K562 (cell line): ENCODE measurements around the gene ASCL3. TPM values are rescaled to one million over a fixed set of nuclear protein-coding genes. Genes with fewer than 3 reads are reported as not detected.

Experiments used
- ATAC-seq: fragments of 200-7000 bp; cut with Tn5 transposase; 3 replicates; pipeline ENCODE4 v1.9.1; 2020; ENCODE audit warnings: moderate library complexity
- BruUV-seq: library from RNA; stranded (reverse); fragments of 400-500 nt; replicated peaks from 2 replicates; lab custom pipeline; 2021; lab: Mats Ljungman, UMichigan
- CTCF ChIA-PET: fragments of 300-600 bp; formaldehyde crosslinking; extraction: SDS; loops from one replicate; lab custom pipeline; 2021; ENCODE audit warnings: low intra/inter-chr PET ratio; lab: Yijun Ruan, JAX
- POLR2A ChIA-PET: fragments of 300-600, 350-650 bp; sonication (Branson Sonifier 250); formaldehyde crosslinking; extraction: SDS; loops from one replicate; lab custom pipeline; 2021; ENCODE audit warnings: antibody characterized with exemption, inconsistent platforms; lab: Yijun Ruan, JAX
- DNase-seq, 4 experiments: peaks; one replicate each; pipeline versions ENCODE4 v3.0.0 to v3.0.0-alpha.2; 2011 to 2018; ENCODE audit warnings: low spot score in 3 of 4, mixed read lengths in 3 of 4; ENCODE audit errors: extremely low read depth in 1 of 4
- FAIRE-seq: peaks from 2 replicates; lab custom pipeline; 2011; peaks lifted over from hg19 to GRCh38; lab: Jason Lieb, UNC
- H2AFZ ChIP-seq: 2 replicates; pipeline ENCODE4 v1.6.0; 2011; ENCODE audit warnings: low read depth, low read length, control low read depth, inconsistent platforms
- H3K27ac ChIP-seq: fragments of 200-600 bp; 3 replicates; pipeline ENCODE4 v1.8.0; 2011; ENCODE audit warnings: low read depth, mild to moderate bottlenecking, control low read depth, inconsistent platforms, low read length, moderate library complexity, mixed read lengths; ENCODE audit errors: extremely low read depth
- H3K27me3 ChIP-seq, 2 experiments: fragments of 300-600 bp in 1 of 2; 2 replicates in 1 of 2; 3 replicates in 1 of 2; pipeline versions ENCODE4 v1.6.0 to v1.8.0; 2011; ENCODE audit warnings: inconsistent platforms in 2 of 2, low read length in 2 of 2, mild to moderate bottlenecking in 1 of 2, mixed read lengths in 1 of 2, moderate library complexity in 1 of 2; ENCODE audit not compliant: control insufficient read depth in 2 of 2, insufficient read depth in 2 of 2
- H3K36me3 ChIP-seq: fragments of 300-600 bp; 3 replicates; pipeline ENCODE4 v1.8.0; 2011; ENCODE audit warnings: mild to moderate bottlenecking, low read length, inconsistent platforms; ENCODE audit not compliant: control insufficient read depth, insufficient read depth
- H3K4me1 ChIP-seq, 2 experiments: fragments of 200-600 bp in 1 of 2; replicated peaks in 1 of 2; 2 replicates in 1 of 2; 3 replicates in 1 of 2; pipeline versions ENCODE4 v1.5.1 to v1.8.0; 2011; ENCODE audit warnings: inconsistent platforms in 2 of 2, low read length in 2 of 2, mild to moderate bottlenecking in 1 of 2, mixed read lengths in 1 of 2, moderate library complexity in 1 of 2; ENCODE audit not compliant: control insufficient read depth in 2 of 2, insufficient read depth in 2 of 2
- H3K4me2 ChIP-seq: 2 replicates; pipeline ENCODE4 v1.6.1; 2011; ENCODE audit warnings: low read length, control low read depth, inconsistent platforms, mixed read lengths; ENCODE audit not compliant: insufficient read depth
- H3K4me3 ChIP-seq: fragments of 200-600 bp; sonication (generic), shearing (Covaris generic); 2 replicates; pipeline ENCODE4 v1.5.1; 2016; ENCODE audit warnings: control low read depth, inconsistent platforms
- H3K79me2 ChIP-seq: fragments of 200-600 bp; 3 replicates; pipeline ENCODE4 v1.8.0; 2011; ENCODE audit warnings: low read length, inconsistent platforms; ENCODE audit not compliant: control insufficient read depth, insufficient read depth
- H3K9ac ChIP-seq, 2 experiments: 2 replicates each; pipeline versions ENCODE4 v1.6.0 to v1.6.1; 2011; ENCODE audit warnings: low read depth in 2 of 2, low read length in 2 of 2, control low read depth in 1 of 2, inconsistent platforms in 1 of 2, mild to moderate bottlenecking in 1 of 2, mixed read lengths in 1 of 2; ENCODE audit not compliant: insufficient read depth in 1 of 2
- H3K9me1 ChIP-seq: one replicate; pipeline ENCODE4 v1.6.0; 2011; ENCODE audit warnings: inconsistent platforms, mild to moderate bottlenecking, low read length, moderate library complexity; ENCODE audit not compliant: control insufficient read depth, insufficient read depth
- H3K9me3 ChIP-seq: replicated peaks from 2 replicates; pipeline ENCODE4 v1.5.1; 2011; ENCODE audit warnings: low read depth, low read length, inconsistent platforms; ENCODE audit not compliant: control insufficient read depth, insufficient read depth
- H4K20me1 ChIP-seq: replicated peaks from 2 replicates; pipeline ENCODE4 v1.6.1; 2011; ENCODE audit warnings: low read length, inconsistent platforms, mixed read lengths; ENCODE audit not compliant: control insufficient read depth, insufficient read depth
- FOXM1 ChIP-seq, 2 experiments: fragments of 450-650 bp in 1 of 2; sonication (generic) in 1 of 2; formaldehyde crosslinking in 1 of 2; IDR thresholded peaks; 2 replicates each; pipeline versions ENCODE4 v1.6.1 to v1.9.0; 2017 to 2022; ENCODE audit warnings: low read depth in 2 of 2, mild to moderate bottlenecking in 2 of 2, missing genetic modification reagents in 1 of 2, moderate library complexity in 1 of 2
- JUNB ChIP-seq: fragments of 450-650 bp; formaldehyde crosslinking; conservative IDR thresholded peaks from 2 replicates; pipeline ENCODE4 v1.4.0; 2020; ENCODE audit warnings: mild to moderate bottlenecking
- MCM3 ChIP-seq: fragments of 450-650 bp; IDR thresholded peaks from 2 replicates; pipeline ENCODE4 v1.6.1; 2016
- NEUROD1 ChIP-seq: fragments of 150-350 bp; IDR thresholded peaks from 2 replicates; pipeline ENCODE4 v1.6.1; 2014; ENCODE audit warnings: borderline replicate concordance, low read length, low read depth; ENCODE audit not compliant: partially characterized antibody
- PML ChIP-seq: IDR thresholded peaks from 2 replicates; pipeline ENCODE4 v1.6.1; 2012; ENCODE audit warnings: low read length, inconsistent platforms
- RBFOX2 ChIP-seq: fragments of 200-400 bp; formaldehyde crosslinking; IDR thresholded peaks from 2 replicates; pipeline ENCODE4 v1.6.1; 2017; ENCODE audit warnings: low read depth, mild to moderate bottlenecking, low read length, moderate library complexity
- SOX6 ChIP-seq: fragments of 450-650 bp; IDR thresholded peaks from 2 replicates; pipeline ENCODE4 v1.6.1; 2014; ENCODE audit warnings: mild to moderate bottlenecking
- WGBS: fragments of 100-300 bp; shearing (Covaris generic); methylation state at CpG from one replicate; pipeline ENCODE4 v1.1.6; 2016; ENCODE audit warnings: low coverage, mixed read lengths; ENCODE audit not compliant: insufficient coverage; ENCODE audit errors: missing lambda C conversion rate; 5-methylcytosine and 5-hydroxymethylcytosine counted together
- in situ Hi-C: fragments of 300-500 bp; cut with MboI; formaldehyde crosslinking; loops from 4 replicates; pipeline ENCODE4 v1.15.0; 2018; ENCODE audit warnings: inconsistent platforms, mixed read lengths
- intact Hi-C: fragments of 100-400 bp; cut with micrococcal nuclease; formaldehyde crosslinking; loops from 2 replicates; pipeline ENCODE4 v1.14.2; 2022
- polyA plus RNA-seq, 8 experiments: library from polyadenylated mRNA; depleted of rRNA in 4 of 8; stranded (reverse) in 5 of 8; unstranded in 3 of 8; fragments of >200 nt; fragmentation: Nextera tagmentation in 2 of 8; fragmentation: Illumina TruSeq in 1 of 8; extraction: Ambion mirVana in 2 of 8; extraction: Trizol in 1 of 8; gene quantifications; 2 replicates each; pipeline versions ENCODE4 v1.2.1 to v1.2.3, GENCODE V29; 2011 to 2014; ENCODE audit warnings: inconsistent platforms in 1 of 8, missing spikeins in 1 of 8
- total RNA-seq, 7 experiments: library from RNA; depleted of rRNA in 6 of 7; stranded (reverse); fragments of >200 nt in 6 of 7; fragmentation: Illumina TruSeq in 2 of 7; extraction: Trizol in 2 of 7; gene quantifications; 2 replicates each; pipeline versions ENCODE4 v1.2.1 to v1.2.3, GENCODE V29; 2011 to 2021; ENCODE audit warnings: low replicate concordance in 1 of 7
- TF ChIP-seq, protein P1 (sequence below): fragments of 250-450 bp; sonication (Bioruptor Pico); IDR thresholded peaks from 2 replicates; pipeline ENCODE4 v1.5.0; 2021; ENCODE audit warnings: mild to moderate bottlenecking, borderline replicate concordance
- TF ChIP-seq, protein P2 (sequence below): fragments of 250-450 bp; sonication (Bioruptor Pico); IDR thresholded peaks from 2 replicates; pipeline ENCODE4 v1.4.0; 2020; ENCODE audit warnings: mild to moderate bottlenecking, moderate library complexity

Gene ASCL3
- total and polyA plus RNA-seq, 9 of the 15 experiments (the other 6 are each of a cell fraction or from before 2014, with no cell fraction given) = not detected

DNA sequence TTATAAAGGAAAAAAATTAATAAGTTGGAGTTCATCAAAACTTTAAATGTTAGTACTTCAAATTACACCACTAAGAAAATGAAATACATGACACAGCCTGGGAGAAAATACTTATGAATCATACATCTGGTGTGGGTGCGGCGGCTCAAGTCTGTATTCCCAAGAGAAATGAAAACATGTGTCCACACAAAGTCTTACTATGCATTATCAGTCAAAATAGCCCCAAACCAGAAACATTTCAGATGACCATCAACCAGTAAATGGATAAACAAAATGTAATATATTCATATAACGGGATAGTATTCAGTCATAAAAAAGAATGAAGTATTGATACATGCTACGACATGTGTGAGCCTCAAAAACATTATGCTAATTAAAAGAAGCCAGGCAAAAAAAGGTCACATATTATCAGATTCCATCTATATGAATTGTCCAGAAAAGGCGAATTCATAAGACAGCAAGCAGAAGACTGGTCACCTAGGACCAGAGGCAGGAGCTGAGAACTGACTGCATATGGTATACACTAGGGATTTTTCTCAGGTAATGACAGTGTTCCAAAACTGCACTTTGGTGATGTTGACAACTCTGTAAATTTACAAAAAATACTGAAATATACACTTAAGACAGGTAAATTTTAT is 37.2 kb downstream of the ASCL3 start:
- H3K9me1 ChIP-seq = no peaks in the 10 kb centered on the region
- no peaks in the 10 kb centered on the region for H3K27me3 ChIP-seq
- H3K36me3 ChIP-seq = no peaks in the 10 kb centered on the region
- ATAC-seq = no peak
- FAIRE-seq = no peak
- no peaks in the 10 kb centered on the region for H3K9me3 ChIP-seq
- POLR2A ChIA-PET = no interaction called here
- H2AFZ ChIP-seq = no peak overlapping the region
- no peaks in the 10 kb centered on the region for H4K20me1 ChIP-seq
- H3K4me2 ChIP-seq = no peak overlapping the region
- no TSS peak for BruUV-seq
- intact Hi-C loops (no loop called here), in situ Hi-C loops (no loop called here)
- H3K4me1 ChIP-seq = peaks cover 7 to 8% of the 10 kb centered on the region in 2 experiments; a peak in 3 of 5 replicates
- TF ChIP-seq, protein P1, sequence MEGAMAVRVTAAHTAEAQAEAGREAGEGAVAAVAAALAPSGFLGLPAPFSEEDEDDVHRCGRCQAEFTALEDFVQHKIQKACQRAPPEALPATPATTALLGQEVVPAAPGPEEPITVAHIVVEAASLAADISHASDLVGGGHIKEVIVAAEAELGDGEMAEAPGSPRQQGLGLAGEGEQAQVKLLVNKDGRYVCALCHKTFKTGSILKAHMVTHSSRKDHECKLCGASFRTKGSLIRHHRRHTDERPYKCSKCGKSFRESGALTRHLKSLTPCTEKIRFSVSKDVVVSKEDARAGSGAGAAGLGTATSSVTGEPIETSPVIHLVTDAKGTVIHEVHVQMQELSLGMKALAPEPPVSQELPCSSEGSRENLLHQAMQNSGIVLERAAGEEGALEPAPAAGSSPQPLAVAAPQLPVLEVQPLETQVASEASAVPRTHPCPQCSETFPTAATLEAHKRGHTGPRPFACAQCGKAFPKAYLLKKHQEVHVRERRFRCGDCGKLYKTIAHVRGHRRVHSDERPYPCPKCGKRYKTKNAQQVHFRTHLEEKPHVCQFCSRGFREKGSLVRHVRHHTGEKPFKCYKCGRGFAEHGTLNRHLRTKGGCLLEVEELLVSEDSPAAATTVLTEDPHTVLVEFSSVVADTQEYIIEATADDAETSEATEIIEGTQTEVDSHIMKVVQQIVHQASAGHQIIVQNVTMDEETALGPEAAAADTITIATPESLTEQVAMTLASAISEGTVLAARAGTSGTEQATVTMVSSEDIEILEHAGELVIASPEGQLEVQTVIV (CRISPR knock-in tag) = no peak
- TF ChIP-seq JUNB (CRISPR knock-in tag) (no peak), MCM3 (no peak), RBFOX2 (no peak), PML (no peak), FOXM1 (IDR thresholded peaks at IDR 0.05; ENCODE audit: low read depth) (no peak), FOXM1 (CRISPR knock-in tag; IDR thresholded peaks at IDR 0.05; ENCODE audit: low read depth) (no peak), NEUROD1 (no peak), SOX6 (no peak)
- TF ChIP-seq, protein P2, sequence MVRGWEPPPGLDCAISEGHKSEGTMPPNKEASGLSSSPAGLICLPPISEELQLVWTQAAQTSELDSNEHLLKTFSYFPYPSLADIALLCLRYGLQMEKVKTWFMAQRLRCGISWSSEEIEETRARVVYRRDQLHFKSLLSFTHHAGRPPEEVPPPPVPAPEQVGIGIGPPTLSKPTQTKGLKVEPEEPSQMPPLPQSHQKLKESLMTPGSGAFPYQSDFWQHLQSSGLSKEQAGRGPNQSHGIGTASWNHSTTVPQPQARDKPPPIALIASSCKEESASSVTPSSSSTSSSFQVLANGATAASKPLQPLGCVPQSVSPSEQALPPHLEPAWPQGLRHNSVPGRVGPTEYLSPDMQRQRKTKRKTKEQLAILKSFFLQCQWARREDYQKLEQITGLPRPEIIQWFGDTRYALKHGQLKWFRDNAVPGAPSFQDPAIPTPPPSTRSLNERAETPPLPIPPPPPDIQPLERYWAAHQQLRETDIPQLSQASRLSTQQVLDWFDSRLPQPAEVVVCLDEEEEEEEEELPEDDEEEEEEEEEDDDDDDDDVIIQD = no peak
- no peaks in the 10 kb centered on the region for H3K79me2 ChIP-seq
- CTCF ChIA-PET = no interaction called here
- no peak overlapping the region for H3K27ac ChIP-seq
- H3K9ac ChIP-seq = no peak overlapping the region
- no peak for DNase-seq
- WGBS = 23% methylated on average over 5 of the region's 5 CpGs
- H3K4me3 ChIP-seq = no peak overlapping the region
